Measurements from ENCODE around the gene SNAI1.
A peak's percentile ranks its signal among the peaks of the same experiment; 100 is the strongest.
"Not testable (repeated sequence)": the region's sequence is repeated elsewhere in the genome, so short reads cannot be mapped to it uniquely, and the experiment has no call there.

Gene SNAI1

DNA sequence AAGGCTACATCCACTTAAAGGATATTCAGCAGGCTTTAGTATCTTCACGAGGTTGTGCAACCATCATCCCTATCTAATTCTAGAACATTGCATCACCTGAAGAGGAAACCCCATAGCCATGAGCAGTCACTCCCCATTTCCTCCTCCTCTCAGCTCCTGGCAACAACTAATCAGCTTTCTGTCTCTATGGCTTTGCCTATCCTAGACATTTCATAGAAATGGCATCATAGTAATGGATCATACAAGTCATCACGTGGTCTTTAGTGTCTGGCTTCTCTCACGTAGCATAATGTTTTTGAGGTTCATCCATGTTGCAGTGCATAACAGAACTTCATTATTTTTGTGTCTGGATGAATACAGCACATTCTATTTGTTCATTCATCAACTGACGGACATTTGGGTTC is 20.5 kb downstream of the SNAI1 start:
- Mint-ChIP-seq H3K4me1 (ENCODE audit: low read depth) (peaks cover 43% of the 10 kb centered on the region), H3K27me3 (no peaks in the 10 kb centered on the region), H3K27ac (no peak overlapping the region), H3K36me3 (ENCODE audit: low read depth) (no peaks in the 10 kb centered on the region), H3K9me3 (no peaks in the 10 kb centered on the region), H3K4me3 (no peak overlapping the region)
- intact Hi-C loops (cut with micrococcal nuclease), result no loop called here

DNA sequence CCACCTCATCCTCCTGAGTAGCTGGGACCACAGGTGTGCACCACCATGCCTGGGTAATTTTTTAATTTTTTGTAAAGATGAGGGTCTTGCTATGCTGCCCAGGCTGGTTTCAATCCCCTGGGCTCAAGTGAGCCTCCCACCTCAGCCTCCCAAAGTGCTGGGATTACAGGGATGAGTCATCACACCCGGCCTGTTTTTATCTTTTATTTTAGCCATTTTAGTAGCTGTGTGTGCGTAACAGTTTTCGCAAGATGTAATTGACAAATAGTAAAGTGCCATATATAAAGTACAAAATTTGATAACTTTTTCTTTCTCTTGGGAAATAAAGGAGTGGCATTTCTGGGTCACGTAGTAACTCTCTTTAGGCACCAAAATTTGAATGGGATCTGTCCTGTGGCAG is 21.4 kb downstream of the SNAI1 start:
- no peaks in the 10 kb centered on the region for H3K9me3 Mint-ChIP-seq
- peaks cover 39% of the 10 kb centered on the region for H3K4me1 Mint-ChIP-seq (ENCODE audit: low read depth)
- intact Hi-C loops (cut with micrococcal nuclease), result no loop called here
- H3K27ac Mint-ChIP-seq, result peak overlapping the region; percentile 45
- no peaks in the 10 kb centered on the region for H3K27me3 Mint-ChIP-seq
- H3K36me3 Mint-ChIP-seq (ENCODE audit: low read depth), result no peaks in the 10 kb centered on the region
- H3K4me3 Mint-ChIP-seq, result no peak overlapping the region

DNA sequence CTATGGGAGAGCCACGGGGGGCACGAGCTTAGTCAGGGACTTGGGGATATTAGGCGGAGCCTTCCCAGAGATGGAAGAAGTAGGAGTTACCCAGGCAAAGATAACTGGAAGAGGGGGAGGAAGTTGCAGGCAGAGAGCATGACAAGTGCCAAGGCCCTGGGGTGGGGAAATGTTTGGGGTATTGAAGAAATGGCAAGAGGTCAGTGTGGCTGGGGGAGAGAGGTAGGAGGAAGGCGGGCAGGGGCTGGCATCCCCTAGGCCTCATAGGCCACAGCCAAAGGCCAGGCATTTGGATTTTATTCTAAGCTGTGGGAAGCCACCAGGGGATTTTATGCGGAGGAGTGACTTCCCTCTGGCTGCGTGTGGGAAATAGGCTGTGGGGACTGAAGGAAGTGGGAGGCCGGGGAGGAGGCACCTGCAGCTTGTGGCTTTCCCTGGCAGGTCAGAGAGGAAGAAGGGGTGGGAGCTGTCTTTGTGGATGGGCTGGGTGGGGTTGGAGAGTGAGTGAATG is 22.7 kb downstream of the SNAI1 start:
- intact Hi-C loops (cut with micrococcal nuclease), result no loop called here
- Mint-ChIP-seq H3K9me3 (no peaks in the 10 kb centered on the region), H3K4me3 (no peak overlapping the region), H3K27ac (peak overlapping the region; percentile 9), H3K4me1 (ENCODE audit: low read depth) (peaks cover 34% of the 10 kb centered on the region), H3K27me3 (peaks cover 9% of the 10 kb centered on the region), H3K36me3 (ENCODE audit: low read depth) (no peaks in the 10 kb centered on the region)

DNA sequence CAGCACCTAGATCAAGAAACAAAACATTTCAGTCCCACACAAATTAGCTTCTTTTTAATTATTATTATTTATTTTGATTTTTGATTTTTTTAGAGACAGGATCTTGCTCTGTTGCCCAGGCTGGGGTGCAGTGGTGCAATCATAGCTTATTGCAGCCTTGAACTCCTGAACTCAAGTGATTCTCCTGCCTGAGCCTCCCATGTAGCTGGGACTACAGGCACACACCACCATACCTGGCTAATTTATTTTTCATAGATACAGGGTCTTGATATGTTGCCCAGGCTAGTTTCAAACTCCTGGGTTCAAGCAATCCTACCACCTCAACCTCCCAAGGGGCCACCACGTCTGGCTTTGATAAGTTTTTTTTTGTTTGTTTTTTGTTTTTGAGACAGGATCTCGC is 24.6 kb downstream of the SNAI1 start:
- Mint-ChIP-seq H3K27me3 (peaks cover 23% of the 10 kb centered on the region), H3K4me1 (ENCODE audit: low read depth) (peaks cover 34% of the 10 kb centered on the region), H3K9me3 (no peaks in the 10 kb centered on the region), H3K27ac (no peak overlapping the region), H3K36me3 (ENCODE audit: low read depth) (no peaks in the 10 kb centered on the region), H3K4me3 (no peak overlapping the region)
- intact Hi-C loops (cut with micrococcal nuclease), result no loop called here

DNA sequence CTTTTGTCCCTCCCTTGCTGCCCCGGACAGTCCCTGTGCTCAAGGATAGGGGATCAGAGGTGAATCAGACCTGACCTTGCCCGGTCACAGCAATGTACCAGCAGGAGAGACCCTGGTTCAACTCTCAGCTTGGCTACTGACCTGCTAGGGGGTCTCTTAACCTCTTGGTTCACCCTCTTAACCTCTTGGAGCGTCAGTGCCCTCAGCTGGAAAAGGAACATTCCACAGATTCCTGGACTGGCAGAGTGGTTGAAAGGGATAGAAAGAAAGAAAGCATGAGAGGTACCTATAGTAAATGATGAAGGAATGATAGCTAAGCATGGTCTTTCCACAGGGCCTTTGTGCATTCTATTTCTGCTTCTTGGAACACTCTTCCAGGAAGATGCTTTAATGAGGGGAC is 25.2 kb downstream of the SNAI1 start:
- Mint-ChIP-seq H3K36me3 (ENCODE audit: low read depth) (no peaks in the 10 kb centered on the region), H3K9me3 (no peaks in the 10 kb centered on the region), H3K4me1 (ENCODE audit: low read depth) (peaks cover 40% of the 10 kb centered on the region), H3K4me3 (no peak overlapping the region), H3K27ac (no peak overlapping the region), H3K27me3 (peaks cover 28% of the 10 kb centered on the region)
- intact Hi-C loops (cut with micrococcal nuclease), result no loop called here

DNA sequence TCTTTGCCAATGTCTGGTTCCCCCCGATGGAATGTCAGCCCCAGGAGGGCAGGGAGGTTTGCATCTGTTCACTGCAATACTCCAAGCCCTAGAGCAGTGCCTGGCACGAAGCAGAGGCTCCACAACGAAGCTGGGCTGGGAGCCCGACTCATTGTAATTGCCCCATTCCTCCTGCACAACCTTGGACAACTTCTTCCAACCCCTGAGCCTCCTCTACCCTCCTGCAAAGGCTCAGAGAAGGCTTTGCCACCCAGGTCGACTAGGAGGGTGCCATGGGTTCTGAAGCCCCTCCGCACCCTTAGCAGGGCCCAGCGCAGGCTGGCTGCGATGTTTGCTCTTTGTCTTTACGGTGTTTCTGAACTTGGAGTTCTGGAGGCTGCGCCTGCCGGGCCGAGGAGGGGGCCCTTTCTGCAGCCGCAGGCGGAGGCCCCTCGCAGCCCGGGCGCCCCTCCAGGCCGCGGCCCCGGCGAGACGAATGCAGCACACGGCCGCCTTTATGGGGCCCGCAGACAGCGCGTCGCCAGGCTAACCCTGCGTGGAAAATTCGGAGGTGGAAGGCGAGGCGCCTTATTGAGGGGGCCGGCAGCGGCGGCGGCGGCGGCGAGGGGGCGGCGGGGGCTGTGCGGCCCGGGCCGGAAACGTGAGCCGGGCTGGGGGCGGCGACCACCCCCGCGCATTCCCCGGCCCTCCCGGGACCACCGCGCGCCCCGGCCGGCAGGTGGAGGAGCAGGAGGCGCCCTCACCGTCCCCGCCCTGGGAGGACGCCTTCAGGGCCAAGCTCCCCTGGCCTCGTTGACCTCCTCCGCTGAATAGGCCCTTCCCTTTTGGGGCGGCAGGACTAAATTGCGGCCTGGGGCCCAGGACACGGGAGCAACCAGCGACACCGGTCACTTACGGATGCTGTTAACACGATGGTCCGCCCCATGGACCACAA is 27.0 kb downstream of the SNAI1 start:
- H3K27me3 Mint-ChIP-seq, result peaks cover 34% of the 10 kb centered on the region
- no peaks in the 10 kb centered on the region for H3K36me3 Mint-ChIP-seq (ENCODE audit: low read depth)
- no peak overlapping the region for H3K4me3 Mint-ChIP-seq
- no peak overlapping the region for H3K27ac Mint-ChIP-seq
- H3K4me1 Mint-ChIP-seq (ENCODE audit: low read depth), result peaks cover 38% of the 10 kb centered on the region
- no peaks in the 10 kb centered on the region for H3K9me3 Mint-ChIP-seq
- intact Hi-C loops (cut with micrococcal nuclease), result no loop called here

DNA sequence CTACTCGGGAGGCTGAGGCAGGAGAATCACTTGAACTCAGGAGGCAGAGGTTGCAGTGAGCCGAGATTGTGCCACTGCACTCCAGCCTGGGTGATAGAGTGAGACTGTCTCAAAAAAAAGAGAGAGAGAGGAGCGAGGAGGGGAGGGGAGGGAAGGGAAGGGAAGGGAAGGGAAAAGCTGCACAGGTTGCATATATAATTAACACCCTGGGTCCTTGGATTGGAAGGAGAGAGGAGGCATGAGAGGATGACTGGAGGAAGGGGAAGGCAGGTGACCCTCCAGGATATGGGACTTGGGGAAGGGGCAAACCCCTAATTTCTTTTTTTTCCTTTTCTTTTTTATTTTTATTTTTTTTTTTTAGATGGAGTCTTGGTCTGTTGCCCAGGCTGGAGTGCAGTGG is 28.8 kb downstream of the SNAI1 start:
- intact Hi-C loops (cut with micrococcal nuclease); H3K9me3 Mint-ChIP-seq; H3K27ac Mint-ChIP-seq; H3K4me3 Mint-ChIP-seq; H3K36me3 Mint-ChIP-seq (ENCODE audit: low read depth): not testable (repeated sequence)
- Mint-ChIP-seq H3K4me1 (ENCODE audit: low read depth) (peaks cover 25% of the 10 kb centered on the region), H3K27me3 (peaks cover 44% of the 10 kb centered on the region)

DNA sequence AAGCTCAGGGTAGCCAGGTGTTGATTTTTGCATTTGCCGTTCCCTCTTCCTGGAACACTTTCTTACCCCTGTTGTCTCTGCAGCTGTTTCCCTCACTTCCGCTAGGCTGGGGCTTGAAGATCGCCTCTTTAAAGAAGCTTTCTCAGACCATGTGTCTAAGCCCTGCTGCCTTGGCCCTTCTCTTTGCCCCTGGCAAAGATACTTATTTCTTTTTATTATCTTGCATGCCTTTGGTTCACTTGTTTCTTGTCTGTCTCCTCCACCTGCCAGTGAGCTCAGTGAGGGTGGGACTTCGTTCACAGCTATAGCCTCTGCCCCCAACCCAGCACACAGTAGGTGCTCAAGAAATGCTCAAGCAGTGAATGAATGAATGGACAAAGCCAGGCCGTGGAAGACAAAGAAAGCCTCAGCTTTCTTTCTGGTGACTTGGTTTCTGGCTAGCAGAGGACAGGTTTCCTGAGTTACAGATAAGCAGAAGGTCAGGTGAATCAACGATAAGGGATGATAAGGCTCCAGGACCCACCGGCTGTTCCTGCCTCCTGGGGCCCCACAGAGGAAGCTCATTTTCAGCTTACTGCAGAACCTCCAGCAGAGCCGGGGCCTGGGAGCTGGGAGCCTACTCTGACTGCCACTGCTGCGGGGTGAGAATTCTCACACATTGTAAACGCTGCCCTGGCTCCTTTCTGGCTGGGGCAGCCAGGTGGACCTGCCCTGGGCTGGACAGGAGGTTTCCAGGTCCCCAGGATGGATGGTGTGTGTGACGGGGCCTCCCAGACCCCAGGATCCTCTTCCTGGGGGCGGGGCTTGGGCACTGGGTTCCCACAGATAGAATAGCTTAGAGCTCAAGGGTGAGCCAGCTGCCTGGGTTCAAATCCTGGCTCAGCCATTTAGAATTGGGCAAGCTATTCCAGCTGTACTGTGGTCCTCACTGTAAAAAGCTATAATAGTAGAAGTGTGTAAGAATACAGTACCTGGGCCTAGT is 29.8 kb downstream of the SNAI1 start:
- Mint-ChIP-seq H3K4me1 (ENCODE audit: low read depth) (peaks cover 30% of the 10 kb centered on the region), H3K27me3 (peaks cover 47% of the 10 kb centered on the region), H3K36me3 (ENCODE audit: low read depth) (no peaks in the 10 kb centered on the region), H3K27ac (no peak overlapping the region), H3K9me3 (no peaks in the 10 kb centered on the region), H3K4me3 (no peak overlapping the region)
- intact Hi-C loops (cut with micrococcal nuclease), result no loop called here

DNA sequence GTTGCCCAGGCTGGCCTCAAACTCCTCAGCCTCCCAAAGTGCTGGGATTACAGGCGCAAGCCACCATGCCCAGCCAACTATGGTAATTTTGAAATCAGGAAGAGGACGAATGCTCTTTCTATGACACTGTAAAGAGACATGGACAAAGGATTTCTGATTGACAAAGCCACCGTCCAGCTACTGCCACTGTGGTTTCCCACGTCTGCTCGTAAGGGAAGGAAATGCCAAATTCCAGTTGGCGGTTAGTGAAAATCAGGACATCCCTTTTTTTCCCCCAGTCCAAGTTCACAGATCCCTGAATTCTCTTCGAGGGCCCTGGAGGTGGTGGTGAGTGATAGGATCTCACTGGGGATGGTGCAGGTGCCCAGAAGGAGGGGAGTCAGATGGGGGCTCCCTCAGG is 31.2 kb downstream of the SNAI1 start:
- no peaks in the 10 kb centered on the region for H3K36me3 Mint-ChIP-seq (ENCODE audit: low read depth)
- no peaks in the 10 kb centered on the region for H3K9me3 Mint-ChIP-seq
- no peak overlapping the region for H3K27ac Mint-ChIP-seq
- peaks cover 47% of the 10 kb centered on the region for H3K27me3 Mint-ChIP-seq
- intact Hi-C loops (cut with micrococcal nuclease), result no loop called here
- H3K4me3 Mint-ChIP-seq, result no peak overlapping the region
- H3K4me1 Mint-ChIP-seq (ENCODE audit: low read depth), result peaks cover 37% of the 10 kb centered on the region

DNA sequence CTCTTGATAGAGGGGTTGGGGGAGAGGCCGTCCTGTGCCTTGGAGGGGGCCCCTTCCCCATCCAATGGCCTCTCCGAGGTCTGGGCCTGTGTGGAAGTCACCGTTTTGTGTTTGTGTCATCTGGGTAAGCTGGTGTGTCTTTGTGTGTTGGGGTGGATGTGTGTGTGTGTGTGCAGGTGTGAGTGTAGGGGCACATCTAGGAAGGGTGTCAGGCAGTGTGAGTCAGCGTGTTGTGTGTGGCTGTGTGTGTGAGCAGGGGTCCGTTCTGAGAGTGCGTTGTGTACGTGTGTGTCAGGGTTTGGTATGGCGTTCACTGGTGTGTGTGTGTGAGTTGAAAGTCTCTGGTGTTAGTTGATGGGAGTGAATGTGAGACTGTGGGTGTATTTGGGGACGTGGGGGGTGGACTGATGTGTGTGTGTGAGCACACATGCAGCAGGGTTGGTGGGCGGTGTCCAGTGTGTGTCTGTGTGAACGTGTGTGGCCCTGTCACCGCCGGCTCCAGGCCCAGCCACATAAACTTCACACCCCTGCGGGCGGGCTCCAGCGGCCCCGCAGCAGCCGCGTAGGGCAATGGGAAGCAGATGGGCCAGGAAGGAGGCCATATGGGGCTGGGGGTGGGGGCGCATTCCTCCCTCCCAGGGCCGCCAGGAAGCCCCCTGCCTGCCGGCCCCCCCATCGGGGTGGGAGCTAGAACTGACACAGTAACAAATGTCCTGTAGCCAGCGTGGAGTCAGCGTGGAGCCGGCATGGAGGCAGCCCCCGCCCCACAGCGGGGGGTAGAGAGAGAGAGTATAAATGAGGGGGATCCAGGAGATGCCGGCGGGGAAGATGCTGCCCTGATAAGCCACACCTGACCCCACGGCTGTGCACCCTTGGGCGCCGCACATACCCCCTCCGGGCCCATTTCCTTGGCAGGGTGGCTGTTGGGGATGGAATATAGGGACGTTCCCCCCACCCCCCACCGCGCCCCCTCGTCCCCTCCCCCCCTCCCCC is 32.1 kb downstream of the SNAI1 start:
- Mint-ChIP-seq H3K27ac (no peak overlapping the region), H3K27me3 (peaks cover 43% of the 10 kb centered on the region), H3K4me1 (ENCODE audit: low read depth) (peaks cover 46% of the 10 kb centered on the region), H3K9me3 (no peaks in the 10 kb centered on the region), H3K4me3 (no peak overlapping the region), H3K36me3 (ENCODE audit: low read depth) (no peaks in the 10 kb centered on the region)
- intact Hi-C loops (cut with micrococcal nuclease), result no loop called here

DNA sequence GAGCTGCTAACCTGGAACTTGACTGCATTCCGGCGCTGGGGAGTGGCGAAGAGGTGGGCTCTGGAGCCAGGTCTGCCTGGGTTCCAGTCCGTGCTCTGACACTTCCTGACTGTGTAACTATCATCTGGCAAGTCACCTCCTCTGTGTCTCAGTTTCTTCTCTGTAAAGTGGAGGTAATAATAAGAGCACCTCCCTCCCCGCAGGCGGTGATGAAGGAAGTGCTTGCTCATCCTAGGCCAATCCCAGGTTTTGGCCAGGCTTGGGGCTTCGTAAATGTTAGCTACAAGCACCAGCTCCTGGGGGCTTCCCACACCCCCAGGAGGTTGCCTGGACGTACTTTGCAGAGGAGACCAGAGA is 32.8 kb downstream of the SNAI1 start:
- Mint-ChIP-seq H3K4me1 (ENCODE audit: low read depth) (peaks cover 53% of the 10 kb centered on the region), H3K9me3 (no peaks in the 10 kb centered on the region), H3K27me3 (peaks cover 37% of the 10 kb centered on the region), H3K36me3 (ENCODE audit: low read depth) (no peaks in the 10 kb centered on the region), H3K4me3 (no peak overlapping the region), H3K27ac (no peak overlapping the region)
- intact Hi-C loops (cut with micrococcal nuclease), result no loop called here

DNA sequence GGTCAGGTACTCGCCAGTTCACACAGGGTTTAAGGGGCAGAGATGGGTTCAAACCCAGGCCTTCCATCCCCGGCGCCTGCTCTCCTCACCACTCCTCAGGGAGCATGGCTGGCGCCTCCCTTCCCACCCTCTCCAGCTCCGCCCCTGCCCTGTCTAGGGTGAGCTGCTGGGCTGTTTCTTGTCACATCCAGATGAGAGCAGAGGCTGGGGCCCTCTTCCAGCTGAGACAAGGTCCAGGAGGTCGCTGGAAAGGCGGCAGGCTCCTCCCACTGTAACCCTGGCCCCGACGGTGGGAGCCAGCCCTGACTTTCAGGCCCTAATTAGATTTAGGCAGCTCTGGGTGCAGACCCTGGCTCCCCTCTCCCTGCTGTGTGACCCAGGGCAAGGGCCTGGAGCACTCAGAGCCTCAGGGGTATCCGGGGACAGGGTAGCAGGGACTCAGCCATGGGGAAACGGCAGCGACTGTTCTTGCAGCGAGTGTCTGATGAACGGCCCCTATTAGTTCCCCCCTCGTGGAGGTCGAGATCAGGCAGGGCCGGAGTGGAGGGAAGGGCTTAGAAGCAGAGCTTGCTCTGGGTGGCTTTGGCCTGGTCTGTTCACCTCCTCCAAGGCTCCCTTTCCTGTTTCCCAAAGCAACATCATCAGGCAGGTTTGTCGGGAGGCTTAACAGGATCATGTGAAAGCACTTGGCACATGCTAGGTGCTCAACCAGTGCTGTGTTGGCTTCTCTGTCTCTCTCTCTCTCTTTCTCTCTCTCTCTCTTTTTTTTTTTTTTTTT is 33.4 kb downstream of the SNAI1 start:
- H3K4me1 Mint-ChIP-seq (ENCODE audit: low read depth), result peaks cover 55% of the 10 kb centered on the region
- no peaks in the 10 kb centered on the region for H3K36me3 Mint-ChIP-seq (ENCODE audit: low read depth)
- no peaks in the 10 kb centered on the region for H3K9me3 Mint-ChIP-seq
- intact Hi-C loops (cut with micrococcal nuclease), result no loop called here
- no peak overlapping the region for H3K27ac Mint-ChIP-seq
- H3K27me3 Mint-ChIP-seq, result peaks cover 33% of the 10 kb centered on the region
- H3K4me3 Mint-ChIP-seq, result no peak overlapping the region

DNA sequence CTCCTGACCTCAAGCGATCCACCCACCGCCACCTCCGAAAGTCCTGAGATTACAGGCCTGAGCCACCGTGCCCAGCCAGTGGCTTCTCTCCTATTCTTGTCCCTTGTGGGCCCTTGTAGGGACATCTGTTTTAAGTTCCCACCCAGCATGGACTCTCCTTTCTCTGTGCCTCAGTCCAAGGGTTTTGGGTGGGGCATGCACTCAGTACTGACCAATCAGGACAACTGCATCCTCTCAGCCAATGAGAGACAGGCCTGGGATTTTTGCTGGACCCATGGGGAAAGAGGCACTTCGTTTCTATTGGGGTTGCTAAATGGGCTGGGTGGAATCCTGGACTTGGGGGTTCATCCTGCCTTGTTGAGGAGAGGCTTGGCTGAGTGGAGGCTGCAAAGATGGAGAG is 34.4 kb downstream of the SNAI1 start:
- H3K27ac Mint-ChIP-seq, result no peak overlapping the region
- intact Hi-C loops (cut with micrococcal nuclease), result no loop called here
- H3K4me1 Mint-ChIP-seq (ENCODE audit: low read depth), result peaks cover 51% of the 10 kb centered on the region
- peaks cover 26% of the 10 kb centered on the region for H3K27me3 Mint-ChIP-seq
- no peaks in the 10 kb centered on the region for H3K9me3 Mint-ChIP-seq
- H3K36me3 Mint-ChIP-seq (ENCODE audit: low read depth), result no peaks in the 10 kb centered on the region
- H3K4me3 Mint-ChIP-seq, result no peak overlapping the region
